A549 (cell line): ENCODE results near the gene IRF8. TPM values are rescaled to one million over a fixed set of nuclear protein-coding genes. Genes with fewer than 3 reads are reported as not detected.

Experiments
- HEYL ChIP-seq: fragments of 250-450 bp; sonication (Bioruptor Pico); IDR thresholded peaks from 2 replicates; pipeline ENCODE4 v1.8.0; 2021; ENCODE audit warnings: mild to moderate bottlenecking, moderate library complexity
- NPAS2 ChIP-seq: fragments of 250-450 bp; sonication (Bioruptor Pico); IDR thresholded peaks from 2 replicates; pipeline ENCODE4 v1.8.0; 2022; ENCODE audit warnings: mild to moderate bottlenecking, moderate library complexity, borderline replicate concordance
- USF2 ChIP-seq: fragments of 450-650 bp; IDR thresholded peaks from 2 replicates; pipeline ENCODE4 v1.6.1; 2014; ENCODE audit warnings: antibody characterized with exemption
- ZNF302 ChIP-seq: fragments of 250-450 bp; sonication (Bioruptor Pico); IDR thresholded peaks from 2 replicates; pipeline ENCODE4 v1.9.0; 2021; ENCODE audit warnings: inconsistent platforms, mild to moderate bottlenecking, moderate library complexity
- polyA plus RNA-seq, 4 experiments: library from polyadenylated mRNA; depleted of rRNA in 3 of 4; stranded (reverse); fragments of >200 nt; fragmentation: RNase III in 1 of 4; extraction: RNeasy Plus Mini Kit Qiagen cat#74134 plus additional on column Dnase treatment in 1 of 4; gene quantifications; 2 replicates in 3 of 4; 3 replicates in 1 of 4; pipeline ENCODE4 v1.2.3, GENCODE V29; 2011 to 2017
- small RNA-seq, 6 experiments: library from RNA; depleted of rRNA; stranded (forward); fragments of <200 nt; gene quantifications; one replicate each; pipeline ENCODE3, GENCODE V24; 2012

Gene IRF8
- polyA plus RNA-seq, 2 of the 4 experiments (the other 2 are of a cell fraction), result 0.16 to 0.18 TPM

DNA sequence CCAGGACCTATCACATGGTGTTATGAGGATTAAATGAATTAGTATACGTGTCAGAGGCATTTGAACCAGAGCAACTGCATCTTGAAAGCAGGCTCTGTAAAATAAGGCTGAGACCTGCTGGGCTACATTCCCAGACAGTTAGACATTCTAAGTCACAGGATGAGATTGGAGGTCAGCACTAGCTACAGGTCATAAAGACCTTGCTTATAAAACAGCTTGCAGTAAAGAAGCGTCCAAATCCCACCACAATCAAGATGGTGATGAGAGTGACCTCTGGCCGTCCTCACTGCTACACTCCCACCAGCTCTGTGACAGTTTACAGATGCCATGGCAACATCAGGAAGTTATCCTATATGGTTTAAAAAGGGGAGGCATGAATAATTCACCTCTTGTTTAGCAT is 71.8 kb downstream of the IRF8 start (continued):
- no peak for TF ChIP-seq ZNF302 (CRISPR knock-in tag)
- no peak for TF ChIP-seq USF2
- no peak for TF ChIP-seq HEYL (CRISPR knock-in tag)
- no peak for TF ChIP-seq NPAS2 (CRISPR knock-in tag)

Small RNA genes within 50 kb of the gene (small RNA-seq; reads per million reads assigned to genes)
- 0 reads per million in 6 experiments for gene MIR6774

Other genes with a start within 250 kb of the IRF8 start
- gene GINS2, start 210.2 kb upstream of the IRF8 start, polyA plus RNA-seq (2011; rRNA removed), result 23.4 and 28.7 TPM in 2 replicates
- 25.4 to 27.7 TPM (median 26.8 TPM) in 3 replicates for gene GINS2, start 210.2 kb upstream of the IRF8 start, polyA plus RNA-seq (2017; fragmentation: RNase III; extraction: RNeasy Plus Mini Kit Qiagen cat#74134 plus additional on column Dnase treatment)
- 3.3 and 3.8 TPM in 2 replicates for gene C16orf74, start 148.1 kb upstream of the IRF8 start, polyA plus RNA-seq (2011; rRNA removed)
- gene C16orf74, start 148.1 kb upstream of the IRF8 start, polyA plus RNA-seq (2017; fragmentation: RNase III; extraction: RNeasy Plus Mini Kit Qiagen cat#74134 plus additional on column Dnase treatment), result 8.0 to 9.3 TPM (median 9.1 TPM) in 3 replicates
- 43.0 and 47.3 TPM in 2 replicates for gene EMC8, start 99.6 kb upstream of the IRF8 start, polyA plus RNA-seq (2011; rRNA removed)
- gene EMC8, start 99.6 kb upstream of the IRF8 start, polyA plus RNA-seq (2017; fragmentation: RNase III; extraction: RNeasy Plus Mini Kit Qiagen cat#74134 plus additional on column Dnase treatment), result 53.0 to 59.0 TPM (median 53.2 TPM) in 3 replicates
- 854 and 929 TPM in 2 replicates for gene COX4I1, start 99.5 kb upstream of the IRF8 start, polyA plus RNA-seq (2011; rRNA removed)
- 767 to 790 TPM (median 783 TPM) in 3 replicates for gene COX4I1, start 99.5 kb upstream of the IRF8 start, polyA plus RNA-seq (2017; fragmentation: RNase III; extraction: RNeasy Plus Mini Kit Qiagen cat#74134 plus additional on column Dnase treatment)